CD4-positive, alpha-beta T cell (primary cell): ENCODE results near the gene SERPINF2. TPM values are rescaled to one million over a fixed set of nuclear protein-coding genes. Genes with fewer than 3 reads are reported as not detected.
"Not testable (repeated sequence)": the region's sequence is repeated elsewhere in the genome, so short reads cannot be mapped to it uniquely, and the experiment has no call there.

Experiments
- ATAC-seq: fragments of 200-7000 bp; cut with Tn5 transposase; one replicate; pipeline ENCODE4 v1.10.0; 2022; ENCODE audit warnings: mild to moderate bottlenecking; ENCODE audit not compliant: poor library complexity
- CTCF ChIA-PET: fragments of 350-600 bp; sonication (Branson Sonifier 250); formaldehyde crosslinking; loops from one replicate; lab custom pipeline; 2021; ENCODE audit warnings: antibody characterized with exemption, inconsistent platforms; lab: Charles Lee
- POLR2A ChIA-PET: fragments of 350-600 bp; sonication (Branson Sonifier 250); formaldehyde crosslinking; loops from one replicate; lab custom pipeline; 2021; ENCODE audit warnings: antibody characterized with exemption, inconsistent platforms; lab: Charles Lee
- DNase-seq, 14 experiments: peaks; one replicate each; pipeline ENCODE4 v3.0.0-alpha.2; 2013 to 2020; ENCODE audit warnings: mixed read lengths in 2 of 14
- H3K27ac ChIP-seq, 2 donors: one replicate each; pipeline versions ENCODE4 v1.5.1 to v1.7.0; 2013; ENCODE audit warnings: low read length in 2 of 2, low read depth in 1 of 2, mild to moderate bottlenecking in 1 of 2
- H3K27me3 ChIP-seq, 2 experiments: 1 replicate in 1 of 2; 2 replicates in 1 of 2; pipeline versions ENCODE4 v1.6.1 to v1.7.0; 2013; ENCODE audit warnings: low read length in 2 of 2, control low read depth in 1 of 2, mild to moderate bottlenecking in 1 of 2, moderate library complexity in 1 of 2; ENCODE audit not compliant: insufficient read depth in 2 of 2, control insufficient read depth in 1 of 2
- H3K36me3 ChIP-seq: one replicate; pipeline ENCODE4 v1.6.1; 2013; ENCODE audit warnings: low read length, control low read depth; ENCODE audit not compliant: insufficient read depth
- H3K4me1 ChIP-seq: one replicate; pipeline ENCODE4 v1.6.1; 2013; ENCODE audit warnings: low read length, control low read depth; ENCODE audit not compliant: insufficient read depth
- H3K4me3 ChIP-seq: one replicate; pipeline ENCODE4 v1.5.1; 2013; ENCODE audit warnings: mild to moderate bottlenecking, low read length, moderate library complexity
- H3K9me3 ChIP-seq, 2 experiments: 1 replicate in 1 of 2; 2 replicates in 1 of 2; pipeline versions ENCODE4 v1.6.1 to v1.7.0; 2013; ENCODE audit warnings: low read length in 2 of 2, mild to moderate bottlenecking in 2 of 2, control low read depth in 1 of 2, moderate library complexity in 1 of 2; ENCODE audit not compliant: control insufficient read depth in 1 of 2, insufficient read depth in 1 of 2
- H3K27ac Mint-ChIP-seq: one replicate; pipeline ENCODE4 v1.8.0; 2020; ENCODE audit warnings: mixed read lengths
- H3K27me3 Mint-ChIP-seq: one replicate; pipeline ENCODE4 v1.8.0; 2021; ENCODE audit warnings: mixed read lengths
- H3K36me3 Mint-ChIP-seq: one replicate; pipeline ENCODE4 v1.8.0; 2021; ENCODE audit warnings: low read depth, mixed read lengths
- H3K4me1 Mint-ChIP-seq: one replicate; pipeline ENCODE4 v1.8.0; 2021; ENCODE audit warnings: low read depth, mixed read lengths
- H3K4me3 Mint-ChIP-seq: one replicate; pipeline ENCODE4 v1.8.0; 2020; ENCODE audit warnings: mild to moderate bottlenecking, mixed read lengths
- H3K9me3 Mint-ChIP-seq: one replicate; pipeline ENCODE4 v1.8.0; 2020; ENCODE audit warnings: mixed read lengths
- CTCF ChIP-seq: fragments of 200-600 bp; IDR thresholded peaks from one replicate; pipeline ENCODE4 v1.8.0; 2022; ENCODE audit warnings: antibody characterized with exemption, mild to moderate bottlenecking
- intact Hi-C, 2 experiments: fragments of 100-400 bp; cut with DNase I in 1 of 2; cut with micrococcal nuclease in 1 of 2; formaldehyde crosslinking; loops; one replicate each; pipeline versions ENCODE4 v1.15.1 to v1.9.0; 2023 to 2025; cut with DNase I, micrococcal nuclease
- total RNA-seq, 174 experiments: library from RNA in 2 of 174; stranded (reverse) in 2 of 174; gene quantifications; one replicate each; pipeline ENCODE4 v1.2.3 and lab custom pipeline; 2021 to 2026

SERPINF2 gene
- total RNA-seq, 2 experiments from 2014 or later: 0.49 to 0.59 TPM

GRCh38 chr17:1736348-1737281 lies 6.1 kb upstream of the SERPINF2 start:
- H3K9me3 Mint-ChIP-seq: no peaks in the 10 kb centered on the region
- peaks cover 19% of the 10 kb centered on the region for H3K4me1 ChIP-seq
- CTCF ChIA-PET: no interaction called here
- ATAC-seq: peak; percentile 52
- peak overlapping the region; percentile 68 for H3K27ac Mint-ChIP-seq
- H3K9me3 ChIP-seq: no peaks in the 10 kb centered on the region
- peak overlapping the region; percentile 30 for H3K4me3 Mint-ChIP-seq
- H3K27ac ChIP-seq: no peak overlapping the region
- DNase-seq: peak in 3 of 14 experiments; percentile 22 to 65 (median 56)
- intact Hi-C loops: no loop called here
- H3K27me3 ChIP-seq: no peaks in the 10 kb centered on the region
- no peak for TF ChIP-seq CTCF
- no peaks in the 10 kb centered on the region for H3K27me3 Mint-ChIP-seq
- peaks cover 29% of the 10 kb centered on the region for H3K36me3 Mint-ChIP-seq
- POLR2A ChIA-PET: interaction anchor here (0.6 to 1.4 kb wide), 2 partner anchors 20 to 757 kb away, joined by 3 read pairs; partner anchors contain the start of gene NXN
- H3K4me1 Mint-ChIP-seq: peaks cover 13% of the 10 kb centered on the region
- peaks cover 49% of the 10 kb centered on the region for H3K36me3 ChIP-seq
- H3K4me3 ChIP-seq: no peak overlapping the region

- H3K9me3 ChIP-seq: no peaks in the 10 kb centered on the region
- H3K36me3 ChIP-seq: peaks cover 46% of the 10 kb centered on the region
- Mint-ChIP-seq H3K4me3 (no peak overlapping the region), H3K27me3 (no peaks in the 10 kb centered on the region), H3K36me3 (peaks cover 28% of the 10 kb centered on the region), H3K27ac (no peak overlapping the region), H3K9me3 (no peaks in the 10 kb centered on the region), H3K4me1 (peaks cover 13% of the 10 kb centered on the region)
- H3K4me3 ChIP-seq: no peak overlapping the region
- H3K27ac ChIP-seq: no peak overlapping the region
- POLR2A ChIA-PET: interaction anchor here (1.4 kb wide), 1 partner anchor 21 kb away, joined by 3 read pairs; no protein-coding TSS in a partner anchor
- no peak for ATAC-seq
- intact Hi-C loops: no loop called here
- DNase-seq: no peak
- TF ChIP-seq CTCF: no peak
- H3K27me3 ChIP-seq: no peaks in the 10 kb centered on the region
- H3K4me1 ChIP-seq: peaks cover 19% of the 10 kb centered on the region
- CTCF ChIA-PET: no interaction called here
Observed at GRCh38 chr17:1737531-1738291, 5.0 kb upstream of the SERPINF2 start.

GRCh38 chr17:1741899-1742298 lies 772 bp upstream of the SERPINF2 start:
- CTCF ChIA-PET: interaction anchor here (1.3 kb wide), 1 partner anchor 15 kb away, joined by 3 read pairs; no protein-coding TSS in a partner anchor
- H3K9me3 ChIP-seq, H3K4me3 ChIP-seq, intact Hi-C loops, H3K4me1 ChIP-seq, POLR2A ChIA-PET, H3K9me3 Mint-ChIP-seq, ATAC-seq, H3K27me3 Mint-ChIP-seq, H3K27me3 ChIP-seq, H3K4me1 Mint-ChIP-seq, H3K27ac ChIP-seq, DNase-seq, H3K4me3 Mint-ChIP-seq, H3K36me3 Mint-ChIP-seq, H3K27ac Mint-ChIP-seq: not testable (repeated sequence)
- H3K36me3 ChIP-seq: peaks cover 11% of the 10 kb centered on the region
